Activated CD4-positive, alpha-beta memory T cell treated with anti-CD3 and anti-CD28 coated beads for 36 hours (primary cell): ENCODE measurements around the gene KIRREL3. TPM values are rescaled to one million over a fixed set of nuclear protein-coding genes. Genes with fewer than 3 reads are reported as not detected.

Experiments used
- CTCF ChIA-PET: fragments of 350-600 bp; sonication (Branson Sonifier 250); formaldehyde crosslinking; loops from one replicate; lab custom pipeline; 2021; ENCODE audit warnings: antibody characterized with exemption, inconsistent platforms; lab: Charles Lee
- POLR2A ChIA-PET: fragments of 350-600 bp; sonication (Branson Sonifier 250); formaldehyde crosslinking; loops from one replicate; lab custom pipeline; 2021; ENCODE audit warnings: antibody characterized with exemption; lab: Charles Lee
- DNase-seq: peaks from one replicate; pipeline ENCODE4 v3.0.0-alpha.2; 2020
- H3K27ac Mint-ChIP-seq: one replicate; pipeline ENCODE4 v1.8.0; 2021; ENCODE audit warnings: mixed read lengths
- H3K27me3 Mint-ChIP-seq: one replicate; pipeline ENCODE4 v1.8.0; 2021; ENCODE audit warnings: mixed read lengths
- H3K36me3 Mint-ChIP-seq: one replicate; pipeline ENCODE4 v1.8.0; 2021; ENCODE audit warnings: mixed read lengths
- H3K4me1 Mint-ChIP-seq: one replicate; pipeline ENCODE4 v1.8.0; 2021; ENCODE audit warnings: low read depth, mixed read lengths
- H3K4me3 Mint-ChIP-seq: one replicate; pipeline ENCODE4 v1.8.0; 2021; ENCODE audit warnings: mild to moderate bottlenecking, mixed read lengths
- H3K9me3 Mint-ChIP-seq: one replicate; pipeline ENCODE4 v1.8.0; 2021; ENCODE audit warnings: mixed read lengths
- intact Hi-C: fragments of 100-400 bp; cut with micrococcal nuclease; formaldehyde crosslinking; loops from one replicate; pipeline ENCODE4 v1.15.1; 2023
- total RNA-seq, 2 experiments: library from RNA; stranded (reverse); gene quantifications; one replicate each; pipeline ENCODE4 v1.2.3, GENCODE V29; 2021

Gene KIRREL3
- total RNA-seq, 2 experiments from 2014 or later = not detected

- Mint-ChIP-seq H3K9me3 (no peaks in the 10 kb centered on the region), H3K4me3 (no peak overlapping the region), H3K27ac (no peak overlapping the region), H3K36me3 (no peaks in the 10 kb centered on the region), H3K4me1 (no peaks in the 10 kb centered on the region), H3K27me3 (peaks cover 4% of the 10 kb centered on the region)
- POLR2A ChIA-PET = no interaction called here
- intact Hi-C loops = no loop called here
- DNase-seq = no peak
- CTCF ChIA-PET = no interaction called here
Observed at GRCh38 chr11:126627421-126627820, 373.1 kb downstream of the KIRREL3 start.

GRCh38 chr11:126624506-126624905 lies 376.1 kb downstream of the KIRREL3 start:
- H3K36me3 Mint-ChIP-seq = no peaks in the 10 kb centered on the region

DNA sequence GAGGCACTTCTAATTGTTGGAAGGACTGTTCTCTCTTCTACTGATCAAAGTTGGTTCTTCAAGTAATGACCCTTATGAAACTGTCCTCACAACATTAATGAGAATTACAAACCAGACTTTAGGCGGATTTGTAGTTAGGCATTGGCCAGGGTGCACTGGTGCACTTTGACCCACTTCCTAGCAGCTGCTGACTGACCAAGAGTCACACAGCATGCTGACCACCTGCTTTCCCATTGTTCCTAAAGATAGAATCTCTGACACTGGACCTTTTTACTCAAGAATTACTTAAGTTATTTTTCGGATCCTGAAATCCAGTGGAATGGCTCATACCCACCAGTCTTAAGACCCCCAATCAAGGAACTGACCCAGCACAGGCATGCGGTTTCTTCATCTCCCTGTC lies 381.1 kb downstream of the KIRREL3 start:
- CTCF ChIA-PET = no interaction called here
- POLR2A ChIA-PET = no interaction called here

More at GRCh38 chr11:126624506-126624905, 376.1 kb downstream of the KIRREL3 start:
- ChIA-PET POLR2A (no interaction called here), CTCF (no interaction called here)
- Mint-ChIP-seq H3K9me3 (no peaks in the 10 kb centered on the region), H3K4me3 (no peak overlapping the region), H3K27ac (no peak overlapping the region), H3K4me1 (no peaks in the 10 kb centered on the region), H3K27me3 (peaks cover 3% of the 10 kb centered on the region)
- no peak for DNase-seq
- intact Hi-C loops = no loop called here

GRCh38 chr11:126615845-126616244 lies 384.7 kb downstream of the KIRREL3 start:
- Mint-ChIP-seq H3K36me3 (no peaks in the 10 kb centered on the region), H3K27ac (no peak overlapping the region), H3K4me1 (no peaks in the 10 kb centered on the region), H3K4me3 (no peak overlapping the region), H3K9me3 (no peaks in the 10 kb centered on the region), H3K27me3 (peaks cover 2% of the 10 kb centered on the region)
- CTCF ChIA-PET = interaction anchor here (1.2 kb wide), 1 partner anchor 375 kb away, joined by 3 read pairs; no protein-coding TSS in a partner anchor
- POLR2A ChIA-PET = no interaction called here
- DNase-seq = no peak
- intact Hi-C loops = no loop called here

More for the DNA sequence above, 381.1 kb downstream of the KIRREL3 start:
- Mint-ChIP-seq H3K27ac (no peak overlapping the region), H3K27me3 (peaks cover 4% of the 10 kb centered on the region), H3K9me3 (no peaks in the 10 kb centered on the region), H3K4me3 (no peak overlapping the region), H3K36me3 (no peaks in the 10 kb centered on the region), H3K4me1 (no peaks in the 10 kb centered on the region)
- intact Hi-C loops = no loop called here
- DNase-seq = no peak

DNA sequence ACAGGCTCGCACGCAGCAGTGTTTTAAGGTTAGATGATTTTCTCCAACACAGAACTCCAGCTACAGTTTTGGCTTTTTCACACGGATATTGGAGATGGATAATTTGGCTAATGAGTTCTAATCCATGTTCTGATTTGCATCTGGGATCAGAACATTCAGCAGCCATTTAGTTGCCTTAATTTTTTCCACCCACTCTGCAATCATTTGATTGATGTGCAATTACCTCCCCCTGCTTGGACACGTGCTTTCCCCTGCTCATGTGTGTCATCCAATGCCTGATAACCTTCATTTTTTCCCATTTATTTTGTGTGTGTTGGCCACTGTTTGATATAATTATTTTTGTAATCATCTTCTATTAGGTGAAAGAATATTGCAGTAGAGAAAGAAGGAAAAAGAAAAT lies 387.3 kb downstream of the KIRREL3 start:
- no peaks in the 10 kb centered on the region for H3K4me1 Mint-ChIP-seq
- POLR2A ChIA-PET = no interaction called here
- H3K27ac Mint-ChIP-seq = no peak overlapping the region
- H3K27me3 Mint-ChIP-seq = peaks cover 2% of the 10 kb centered on the region
- no peaks in the 10 kb centered on the region for H3K9me3 Mint-ChIP-seq
- intact Hi-C loops = no loop called here
- CTCF ChIA-PET = no interaction called here
- no peak for DNase-seq
- no peaks in the 10 kb centered on the region for H3K36me3 Mint-ChIP-seq
- H3K4me3 Mint-ChIP-seq = no peak overlapping the region

- H3K4me1 Mint-ChIP-seq = no peaks in the 10 kb centered on the region
- H3K27me3 Mint-ChIP-seq = peaks cover 2% of the 10 kb centered on the region
- POLR2A ChIA-PET = no interaction called here
- no peaks in the 10 kb centered on the region for H3K36me3 Mint-ChIP-seq
- H3K4me3 Mint-ChIP-seq = no peak overlapping the region
- DNase-seq = no peak
- CTCF ChIA-PET = no interaction called here
- intact Hi-C loops = no loop called here
- no peaks in the 10 kb centered on the region for H3K9me3 Mint-ChIP-seq
- no peak overlapping the region for H3K27ac Mint-ChIP-seq
Observed at GRCh38 chr11:126612671-126613070, 387.9 kb downstream of the KIRREL3 start.

GRCh38 chr11:126611438-126611837 lies 389.1 kb downstream of the KIRREL3 start:
- Mint-ChIP-seq H3K27ac (no peak overlapping the region), H3K27me3 (peaks cover 7% of the 10 kb centered on the region), H3K4me1 (peaks cover 2% of the 10 kb centered on the region), H3K4me3 (no peak overlapping the region), H3K9me3 (no peaks in the 10 kb centered on the region), H3K36me3 (no peaks in the 10 kb centered on the region)
- CTCF ChIA-PET = no interaction called here
- intact Hi-C loops = no loop called here
- POLR2A ChIA-PET = no interaction called here
- DNase-seq = no peak

- intact Hi-C loops = no loop called here
- no peak for DNase-seq
- ChIA-PET POLR2A (no interaction called here), CTCF (no interaction called here)
- Mint-ChIP-seq H3K9me3 (no peaks in the 10 kb centered on the region), H3K36me3 (no peaks in the 10 kb centered on the region), H3K4me1 (peaks cover 2% of the 10 kb centered on the region), H3K4me3 (no peak overlapping the region), H3K27ac (no peak overlapping the region), H3K27me3 (peaks cover 16% of the 10 kb centered on the region)
Observed at GRCh38 chr11:126608658-126609057, 391.9 kb downstream of the KIRREL3 start.

DNA sequence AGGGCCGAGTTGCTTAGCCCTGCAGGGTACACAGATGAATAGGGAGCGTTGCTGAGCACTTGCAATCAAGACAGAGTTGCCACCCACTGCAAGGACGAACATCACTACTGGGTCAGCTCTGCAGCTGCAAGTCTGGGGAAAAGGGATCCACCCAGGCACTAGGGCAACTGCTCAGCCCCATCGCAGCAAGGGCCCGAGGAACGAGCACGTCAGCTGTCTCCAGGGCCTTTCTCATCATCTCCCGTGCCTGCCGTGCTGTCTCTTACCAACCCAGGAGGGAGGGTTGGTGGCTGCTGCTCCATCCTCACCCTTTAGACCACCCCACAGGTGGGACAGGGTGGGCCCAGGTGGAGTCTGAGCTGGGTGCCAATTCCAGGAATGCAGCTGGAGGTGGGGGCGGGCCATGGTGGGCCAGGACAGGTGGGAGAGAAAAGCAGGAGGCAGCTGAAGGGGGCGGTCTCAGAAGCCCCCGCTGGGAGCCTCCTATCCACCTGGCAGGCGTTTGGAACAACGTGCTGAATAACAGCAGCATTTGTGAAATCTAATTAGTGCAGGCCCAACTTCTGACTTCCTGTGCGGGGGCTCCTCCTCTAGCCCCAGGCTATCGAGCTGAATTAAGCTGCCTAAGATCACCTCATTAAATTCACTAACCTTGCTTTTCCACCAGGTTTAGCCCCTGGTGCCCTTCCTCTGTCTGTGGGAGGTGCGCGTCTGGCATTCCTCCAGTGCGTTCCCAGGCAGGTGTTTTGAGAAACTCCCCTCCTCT lies 392.6 kb downstream of the KIRREL3 start:
- peaks cover 16% of the 10 kb centered on the region for H3K27me3 Mint-ChIP-seq
- no peaks in the 10 kb centered on the region for H3K36me3 Mint-ChIP-seq
- CTCF ChIA-PET = interaction anchor here (1.2 to 1.8 kb wide), 2 partner anchors 127 to 383 kb away, joined by 6 to 8 read pairs; no protein-coding TSS in a partner anchor
- DNase-seq = no peak
- H3K4me3 Mint-ChIP-seq = no peak overlapping the region
- POLR2A ChIA-PET = no interaction called here
- intact Hi-C loops = no loop called here
- peaks cover 2% of the 10 kb centered on the region for H3K4me1 Mint-ChIP-seq
- no peaks in the 10 kb centered on the region for H3K9me3 Mint-ChIP-seq
- no peak overlapping the region for H3K27ac Mint-ChIP-seq

GRCh38 chr11:126607374-126607773 lies 393.2 kb downstream of the KIRREL3 start:
- H3K9me3 Mint-ChIP-seq = no peaks in the 10 kb centered on the region
- ChIA-PET POLR2A (no interaction called here), CTCF (interaction anchor here (0.7 to 1.8 kb wide), 3 partner anchors 127 to 383 kb away, joined by 3 to 8 read pairs (median 6); no protein-coding TSS in a partner anchor)
- DNase-seq = peak; percentile 20
- H3K4me3 Mint-ChIP-seq = no peak overlapping the region
- H3K36me3 Mint-ChIP-seq = no peaks in the 10 kb centered on the region
- H3K27ac Mint-ChIP-seq = no peak overlapping the region
- H3K4me1 Mint-ChIP-seq = peaks cover 2% of the 10 kb centered on the region
- H3K27me3 Mint-ChIP-seq = peaks cover 19% of the 10 kb centered on the region
- intact Hi-C loops = no loop called here

DNA sequence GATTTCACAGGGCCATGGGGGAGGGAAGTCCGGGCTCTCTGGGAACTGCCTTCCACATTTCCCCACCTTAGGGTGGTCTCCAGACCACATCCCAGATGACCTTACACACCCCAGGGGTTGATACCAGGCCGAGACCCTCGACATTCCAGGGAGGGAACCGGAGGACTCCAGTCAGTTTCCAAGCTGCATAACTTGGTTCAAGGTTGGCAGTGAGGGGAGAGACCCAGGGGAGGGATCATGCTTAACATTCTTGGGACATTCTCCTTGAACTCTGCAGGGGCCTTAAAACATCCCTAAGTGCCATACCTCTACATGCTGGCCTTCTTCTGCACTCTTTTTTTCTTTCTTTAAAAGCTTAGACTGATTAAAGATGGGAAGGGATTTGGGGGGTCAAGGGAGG lies 394.1 kb downstream of the KIRREL3 start:
- intact Hi-C loops = no loop called here
- H3K9me3 Mint-ChIP-seq = no peaks in the 10 kb centered on the region
- no peak overlapping the region for H3K27ac Mint-ChIP-seq
- CTCF ChIA-PET = interaction anchor here (0.7 to 1.8 kb wide), 2 partner anchors 174 to 384 kb away, joined by 3 to 8 read pairs; no protein-coding TSS in a partner anchor
- peaks cover 23% of the 10 kb centered on the region for H3K27me3 Mint-ChIP-seq
- H3K4me1 Mint-ChIP-seq = peaks cover 2% of the 10 kb centered on the region
- no peak overlapping the region for H3K4me3 Mint-ChIP-seq
- POLR2A ChIA-PET = no interaction called here
- DNase-seq = no peak
- H3K36me3 Mint-ChIP-seq = no peaks in the 10 kb centered on the region

DNA sequence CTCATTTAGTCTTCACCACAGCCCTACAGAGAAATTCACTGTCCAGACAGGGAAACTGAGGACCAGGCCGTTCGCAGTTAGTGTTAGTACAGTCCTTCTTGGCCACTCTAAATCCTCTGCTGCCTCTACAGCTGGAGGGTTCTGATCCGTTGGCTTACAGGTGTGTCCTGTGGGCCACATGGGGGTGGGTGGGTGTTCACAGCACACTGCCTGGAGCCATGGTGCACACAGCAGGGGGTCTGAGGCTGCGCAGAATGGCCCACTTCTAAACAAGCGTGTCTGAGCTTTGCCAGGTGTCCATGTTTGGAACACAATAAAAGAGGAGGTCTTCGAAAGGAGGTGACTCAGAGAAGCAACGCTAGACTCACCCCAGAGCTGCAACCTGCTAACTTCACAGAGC lies 396.1 kb downstream of the KIRREL3 start:
- Mint-ChIP-seq H3K9me3 (no peaks in the 10 kb centered on the region), H3K4me1 (peaks cover 2% of the 10 kb centered on the region), H3K36me3 (no peaks in the 10 kb centered on the region), H3K27me3 (peaks cover 27% of the 10 kb centered on the region), H3K27ac (no peak overlapping the region), H3K4me3 (no peak overlapping the region)
- no peak for DNase-seq
- POLR2A ChIA-PET = no interaction called here
- intact Hi-C loops = no loop called here
- CTCF ChIA-PET = no interaction called here

GRCh38 chr11:126603486-126603885 lies 397.1 kb downstream of the KIRREL3 start:
- intact Hi-C loops = no loop called here
- ChIA-PET CTCF (no interaction called here), POLR2A (no interaction called here)
- Mint-ChIP-seq H3K9me3 (no peaks in the 10 kb centered on the region), H3K4me1 (peaks cover 2% of the 10 kb centered on the region), H3K27me3 (peaks cover 27% of the 10 kb centered on the region), H3K27ac (no peak overlapping the region), H3K4me3 (no peak overlapping the region), H3K36me3 (no peaks in the 10 kb centered on the region)
- DNase-seq = no peak
